Measurements from ENCODE around the gene ACTRT2.

GRCh38 chr1:3061981-3062615 lies 40.8 kb downstream of the ACTRT2 start:
- TF ChIP-seq JUND (IDR thresholded peaks at IDR 0.05) (no peak), YY1 (IDR thresholded peaks at IDR 0.05; ENCODE audit: low read depth) (no peak), RXRA (IDR thresholded peaks at IDR 0.05; ENCODE audit: borderline replicate concordance, low read depth) (no peak), RAD21 (IDR thresholded peaks at IDR 0.05; ENCODE audit: low read length) (no peak), SMC3 (IDR thresholded peaks at IDR 0.05; ENCODE audit: low read depth, low read length) (no peak), CTCF (IDR thresholded peaks at IDR 0.05) (no peak)

All from SK-N-SH (cell line).